NCI-H774 (cell line): ENCODE measurements around the gene MACC1.

Experiments used
- DNase-seq: peaks from one replicate; lab custom pipeline; 2025; lab: John Stamatoyannopoulos, UW

MACC1 gene

DNA sequence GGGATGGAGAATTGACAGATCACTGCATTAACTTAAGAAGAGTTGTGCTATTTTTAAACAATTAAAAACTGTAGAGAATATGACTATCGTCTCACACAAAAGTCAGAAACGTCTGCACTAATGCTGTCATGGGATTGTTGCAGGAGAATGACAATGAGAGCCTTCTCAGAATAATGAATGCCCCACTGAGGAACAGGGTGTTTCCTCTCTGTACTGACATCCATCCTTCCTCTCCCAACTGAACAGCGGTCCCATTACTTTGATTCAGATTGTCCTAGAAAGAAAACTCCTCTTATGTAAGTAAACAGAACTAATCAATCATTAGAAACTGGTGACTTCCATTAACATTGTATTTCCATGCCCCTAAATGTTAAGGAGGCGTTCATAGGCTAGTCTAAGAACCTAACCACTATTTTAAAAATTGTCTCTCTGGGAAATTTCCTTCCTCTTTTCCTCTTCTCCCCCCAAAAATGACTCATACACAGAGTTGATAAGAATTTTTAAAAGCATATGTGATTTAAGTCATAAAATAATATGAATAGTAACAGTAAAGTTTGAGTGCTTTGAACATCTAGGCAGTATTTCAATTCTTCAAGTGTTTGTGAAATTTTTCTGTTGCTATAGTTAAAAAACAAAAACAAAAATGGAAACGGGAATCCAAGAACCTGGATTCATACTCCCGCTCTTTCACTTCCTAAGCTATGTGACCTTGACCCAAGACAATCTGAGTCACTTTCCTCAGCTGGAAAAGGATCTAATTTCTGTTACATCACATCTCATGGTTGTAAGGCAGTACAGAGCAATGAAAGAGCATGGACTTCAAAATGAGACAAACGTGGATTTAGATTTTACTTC lies 12.7 kb upstream of the MACC1 start:
- DNase-seq = no peak

DNA sequence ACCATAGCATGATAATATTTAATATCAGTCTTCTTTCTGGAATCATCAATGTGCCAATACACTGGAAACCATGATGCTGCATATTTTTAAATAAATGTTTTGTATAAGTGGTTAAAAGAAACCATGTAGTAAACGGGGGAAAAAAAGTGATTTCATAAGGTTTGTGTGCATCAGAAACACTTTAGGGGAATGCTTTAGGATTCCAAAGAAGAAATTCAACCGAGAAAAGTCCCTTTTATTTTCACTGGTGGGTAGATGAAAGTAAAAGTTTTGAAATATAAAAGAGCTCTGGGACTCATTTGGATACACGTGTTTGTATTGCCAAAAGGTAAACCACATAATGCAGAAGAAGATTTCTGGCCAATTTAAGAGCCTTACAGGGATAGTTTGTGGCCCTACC lies 11.9 kb upstream of the MACC1 start:
- DNase-seq = no peak

GRCh38 chr7:20228654-20229053 lies 11.5 kb upstream of the MACC1 start:
- DNase-seq = no peak

DNA sequence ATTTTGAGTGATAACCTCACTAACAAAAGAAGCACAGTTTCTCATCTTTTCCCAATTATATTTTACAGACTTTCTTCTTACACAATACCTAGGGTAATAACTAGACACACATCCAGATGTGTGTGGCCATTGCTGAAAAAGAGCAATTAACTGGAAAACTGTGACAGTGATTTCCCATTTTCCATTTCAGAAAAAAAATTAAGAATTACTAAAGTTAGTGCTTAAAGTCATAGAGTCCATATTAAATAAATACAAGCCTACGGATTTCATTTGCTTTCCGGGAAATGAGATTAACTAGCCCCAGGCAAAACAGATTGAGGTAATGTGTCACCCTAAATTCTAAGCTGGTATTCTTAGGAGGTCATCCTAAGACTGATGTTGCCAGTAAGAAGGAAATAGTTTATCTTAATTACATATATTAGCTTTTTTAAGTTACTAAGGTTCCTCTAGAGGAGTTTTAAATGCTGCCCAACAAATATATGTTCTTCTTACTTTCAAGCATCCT lies 10.2 kb upstream of the MACC1 start:
- DNase-seq = no peak

DNA sequence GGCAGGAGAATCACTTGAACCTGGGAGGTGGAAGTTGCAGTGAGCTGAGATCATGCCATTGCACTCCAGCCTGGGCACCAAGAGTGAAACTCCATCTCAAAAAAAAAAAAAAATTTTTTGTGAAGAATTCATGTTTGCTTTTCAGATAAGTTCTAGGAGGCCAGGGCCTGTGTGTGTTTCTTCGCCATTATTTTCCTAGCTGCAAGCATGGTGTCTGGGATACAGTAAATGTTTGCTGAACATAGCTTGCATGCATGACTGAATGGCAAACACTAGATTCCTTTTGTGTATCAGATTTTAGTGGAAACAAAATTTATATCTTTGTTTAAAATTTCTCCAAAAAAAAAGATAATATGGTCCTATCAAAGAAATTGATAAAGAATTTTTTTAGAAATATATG lies 9.7 kb upstream of the MACC1 start:
- DNase-seq = no peak

GRCh38 chr7:20225384-20225783 lies 8.2 kb upstream of the MACC1 start:
- no peak for DNase-seq

DNA sequence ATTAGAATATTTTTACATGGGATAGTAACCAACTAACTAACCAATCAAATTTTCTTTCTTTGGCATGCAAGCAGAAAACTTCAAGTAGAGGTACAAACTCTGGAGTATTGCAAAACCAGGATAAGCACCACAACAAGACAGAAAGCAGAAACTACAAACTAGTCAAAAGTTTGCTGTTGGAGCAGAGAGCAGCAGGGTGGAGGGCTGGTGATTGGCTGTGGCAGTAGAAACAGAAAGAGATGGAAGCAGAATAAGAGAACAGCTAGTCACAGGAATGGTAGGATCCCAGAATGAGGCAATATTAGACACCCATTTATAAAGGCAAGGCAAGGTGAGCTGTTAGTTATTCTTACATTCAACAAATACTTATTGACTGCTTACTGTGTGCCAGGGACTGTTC lies 6.8 kb upstream of the MACC1 start:
- DNase-seq = no peak

DNA sequence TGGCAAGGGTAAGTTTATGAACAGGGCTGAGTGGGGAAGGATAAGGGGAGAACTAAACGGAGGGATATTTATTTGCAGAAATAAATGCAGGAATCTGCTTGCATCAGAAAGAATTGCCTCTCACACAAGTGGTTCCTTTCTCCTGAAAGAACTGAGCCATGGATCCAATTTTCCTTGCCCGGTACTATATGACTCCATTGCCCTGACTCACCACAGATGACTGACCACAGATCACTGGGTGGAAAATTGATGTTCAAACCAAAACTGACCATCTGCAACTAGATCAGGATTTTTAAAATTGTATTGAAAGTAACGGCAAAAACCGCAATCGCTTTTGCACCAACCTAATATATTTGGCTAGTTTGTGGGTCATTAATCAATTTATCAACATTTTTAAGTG lies 6.2 kb upstream of the MACC1 start:
- no peak for DNase-seq

DNA sequence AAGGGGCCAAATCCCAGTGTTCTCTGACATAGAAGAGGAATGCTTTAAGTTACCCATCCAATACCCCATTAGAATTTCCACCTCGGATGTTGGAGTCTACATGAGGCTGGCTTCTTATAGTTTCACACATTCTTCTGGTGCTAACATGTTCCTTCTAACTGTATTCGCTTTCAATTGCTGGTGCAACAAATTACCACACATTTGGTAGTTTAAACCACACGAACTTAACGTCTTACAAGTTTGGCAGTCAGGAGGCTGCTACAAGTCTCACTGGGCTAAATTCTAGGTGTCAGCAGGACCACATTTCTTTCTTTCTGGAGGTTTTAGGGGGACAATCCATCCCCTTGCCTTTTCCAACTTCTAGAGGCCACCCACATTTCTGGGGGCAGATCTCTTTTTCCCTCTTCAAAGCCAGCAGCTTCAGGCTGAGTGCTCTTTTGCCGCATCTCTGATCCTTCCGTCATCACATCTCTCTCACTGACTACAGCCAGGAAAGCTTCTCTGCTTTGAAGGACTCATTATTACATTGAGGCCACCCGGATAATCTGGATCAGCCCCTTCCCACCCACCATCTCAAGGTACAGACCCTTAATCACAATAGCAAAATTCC lies 5.1 kb upstream of the MACC1 start:
- no peak for DNase-seq

DNA sequence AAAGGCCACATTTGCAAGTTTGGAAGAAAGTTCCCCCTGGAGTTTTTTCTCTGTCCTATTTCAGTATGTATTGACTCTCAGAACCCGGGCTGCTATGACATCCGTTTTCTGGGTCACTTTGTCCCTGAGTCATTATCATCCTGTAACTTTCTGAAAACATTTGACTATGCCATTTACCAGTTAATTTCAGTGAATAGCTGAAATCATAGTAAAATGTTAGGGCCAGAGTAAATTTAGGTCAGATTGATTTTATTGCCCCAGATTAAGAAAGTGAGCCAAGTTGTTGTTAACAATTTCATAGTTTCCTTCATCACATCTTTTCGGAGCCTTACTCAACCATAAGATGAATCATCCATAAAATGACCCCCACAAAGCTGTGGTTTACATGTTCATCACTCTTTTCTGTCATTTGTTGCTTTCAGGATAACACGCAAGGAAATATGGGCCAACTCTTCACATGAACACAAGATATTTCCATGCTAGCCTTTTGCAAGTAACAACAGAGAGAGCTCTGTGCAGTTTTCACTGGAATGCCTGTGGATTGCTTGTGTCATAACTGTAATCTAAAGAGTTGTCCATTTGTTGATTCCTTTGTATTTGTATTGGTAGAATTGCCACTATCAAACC lies 3.9 kb upstream of the MACC1 start:
- no peak for DNase-seq

- no peak for DNase-seq
These were observed 3.1 kb upstream of the MACC1 start for GRCh38 chr7:20220293-20220761.

DNA sequence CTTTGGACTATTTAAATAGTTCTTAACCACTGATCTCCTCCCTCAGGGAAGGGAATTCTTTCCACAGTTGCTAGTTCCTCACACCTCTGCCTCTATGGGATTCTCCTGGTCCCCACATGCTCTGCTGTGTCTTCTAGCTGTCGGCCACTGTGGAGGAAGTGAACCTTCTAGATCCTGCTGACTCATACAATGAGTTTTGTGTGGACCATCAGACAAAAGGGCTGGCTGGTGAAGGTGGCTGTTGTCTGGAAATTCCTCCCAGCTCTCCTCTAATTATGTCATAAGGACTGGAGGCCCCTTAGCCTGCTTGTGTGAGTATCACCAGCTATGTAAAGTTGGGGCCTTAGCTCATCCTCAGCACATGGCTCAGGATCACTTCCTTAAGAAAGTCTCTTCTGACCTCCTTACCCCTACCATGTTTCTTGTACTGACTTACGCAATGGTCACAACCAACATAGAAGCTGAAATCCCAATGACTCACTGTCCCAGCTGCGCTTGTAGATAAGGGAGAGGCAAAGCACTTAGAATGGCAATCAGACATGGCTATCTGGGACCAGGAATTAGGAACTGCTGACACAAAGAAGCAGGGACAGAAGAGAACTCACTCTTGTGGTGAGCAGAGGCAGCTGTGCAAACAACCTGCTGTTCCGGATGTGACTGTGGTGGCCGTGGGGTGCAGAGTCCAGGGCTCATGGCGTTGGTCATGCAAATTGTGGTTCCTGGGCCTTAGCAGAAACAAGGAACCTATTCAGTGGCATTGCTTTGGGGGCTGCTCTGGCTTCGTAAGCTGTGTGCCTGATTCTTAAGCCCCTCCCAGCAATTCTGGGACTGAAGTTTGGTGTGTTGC lies 2.5 kb upstream of the MACC1 start:
- peak; percentile 88 for DNase-seq

DNA sequence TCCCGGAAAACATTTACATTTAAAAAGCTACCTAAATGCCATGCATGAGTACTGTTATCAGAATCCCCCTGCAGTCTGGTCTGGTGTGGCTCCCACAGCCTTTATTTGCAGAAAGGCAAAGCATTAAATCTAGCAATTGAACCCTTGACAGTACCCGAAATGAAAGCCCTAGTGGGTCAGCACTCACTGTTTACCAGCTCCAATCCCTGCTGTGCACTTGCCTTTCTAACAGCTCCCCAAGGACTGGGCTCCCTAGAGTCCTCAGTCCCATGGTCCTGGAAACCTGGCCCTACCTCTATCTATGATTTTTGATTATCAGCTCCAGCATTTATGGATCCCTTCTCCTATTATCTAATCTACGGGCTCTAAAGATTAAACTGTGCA lies 1.9 kb upstream of the MACC1 start:
- no peak for DNase-seq

GRCh38 chr7:20218279-20218678 lies 1.1 kb upstream of the MACC1 start:
- no peak for DNase-seq

DNA sequence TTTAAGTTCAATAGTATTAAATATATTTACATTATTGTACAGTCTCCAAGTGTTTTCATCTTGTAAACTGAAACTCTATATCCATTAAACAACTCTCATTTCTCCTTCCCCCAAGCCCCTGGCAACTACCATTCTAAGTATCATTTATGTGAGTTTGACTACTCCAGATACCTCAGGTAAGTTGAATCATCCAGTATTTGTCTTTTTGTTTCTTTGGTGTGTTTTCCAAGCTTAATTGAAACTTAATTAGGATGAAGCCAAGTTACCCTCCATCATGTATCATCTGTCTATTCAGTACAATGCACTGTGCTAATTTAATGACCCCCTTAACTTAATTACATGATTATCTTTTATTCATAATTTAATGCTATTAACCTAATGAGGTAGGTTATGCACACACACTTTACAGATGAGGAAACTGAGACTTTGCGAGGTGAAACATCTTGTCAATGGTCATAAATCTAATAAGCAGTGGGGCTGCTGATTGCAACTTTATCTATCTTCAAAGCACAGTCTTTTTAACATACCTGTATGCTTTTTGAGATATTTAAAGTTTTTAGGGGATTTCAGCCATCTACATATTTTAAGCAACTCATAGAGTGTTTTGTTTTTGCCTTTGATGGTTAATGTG lies 663 bp downstream of the MACC1 start:
- no peak for DNase-seq

DNA sequence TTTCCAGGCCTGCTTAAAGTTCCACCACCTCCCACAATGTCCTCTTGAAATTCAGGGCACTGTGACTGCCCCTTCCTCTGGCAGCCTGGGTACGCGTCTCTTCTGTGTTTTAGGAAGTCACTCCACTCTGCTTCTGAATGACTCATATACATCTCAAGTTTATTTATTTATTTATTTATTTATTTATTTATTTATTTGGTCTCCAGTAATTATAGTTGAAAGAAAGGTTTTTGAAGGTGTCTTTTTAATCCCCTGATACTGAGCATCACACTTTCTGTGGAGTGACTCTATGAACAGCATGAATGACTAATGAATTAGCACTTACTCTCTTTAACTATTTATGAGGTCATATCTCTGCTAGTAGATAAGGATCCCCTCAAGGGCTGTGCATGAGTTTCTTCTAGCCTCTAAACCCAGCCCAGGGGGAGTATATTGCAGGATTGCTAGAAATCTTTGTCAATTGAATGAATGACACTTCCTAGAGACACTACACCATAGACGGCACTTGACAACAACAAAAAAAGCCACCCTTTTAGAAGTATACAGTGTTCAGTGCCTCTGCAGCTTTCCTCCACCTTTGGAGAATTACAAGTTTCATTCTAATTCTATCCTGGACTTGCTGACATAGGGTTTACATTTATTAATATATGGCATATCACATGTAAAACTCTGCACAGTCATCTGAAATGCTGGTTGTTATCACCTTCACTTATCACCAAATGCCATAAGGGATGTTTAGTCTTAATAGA lies 2.1 kb downstream of the MACC1 start:
- DNase-seq = no peak

DNA sequence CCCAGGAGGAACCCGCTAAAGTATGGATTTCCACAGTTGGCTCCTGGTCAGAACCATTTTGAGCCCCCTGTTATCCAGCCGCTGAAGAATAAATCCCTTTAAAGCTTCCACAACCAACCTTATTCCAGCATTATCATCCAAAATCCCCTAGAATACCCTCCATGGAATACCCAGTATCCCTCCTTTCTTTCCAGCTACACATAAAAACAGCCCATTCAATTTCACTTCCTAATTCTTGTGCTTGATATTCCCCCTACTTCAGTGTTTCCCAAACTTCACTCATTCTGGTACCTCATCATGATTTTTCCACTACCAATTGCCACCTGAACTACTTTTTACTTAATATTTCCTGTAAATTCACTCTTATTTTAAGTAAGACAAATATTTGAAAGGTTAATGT lies 3.1 kb downstream of the MACC1 start:
- DNase-seq = no peak

- no peak for DNase-seq
These were observed 3.8 kb downstream of the MACC1 start for GRCh38 chr7:20213378-20213777.

DNA sequence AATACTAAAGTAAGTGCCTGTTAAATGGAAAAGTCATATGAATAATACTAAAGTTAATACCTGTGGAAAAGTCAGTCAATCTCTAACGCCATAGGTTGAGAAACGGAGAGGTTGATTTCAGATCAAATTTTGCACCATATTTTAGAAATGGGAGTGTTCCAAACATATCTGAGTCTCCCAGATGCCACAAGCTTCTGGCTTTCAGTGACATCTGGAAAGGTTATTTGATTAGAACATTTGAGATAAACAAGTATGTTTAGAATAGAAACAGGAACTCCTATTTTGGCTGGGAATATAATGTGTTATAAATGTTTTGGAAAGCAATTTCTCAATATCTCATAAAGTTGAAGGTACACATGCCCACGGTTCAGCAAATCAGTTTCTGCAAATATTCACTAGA lies 5.8 kb downstream of the MACC1 start:
- DNase-seq = no peak

DNA sequence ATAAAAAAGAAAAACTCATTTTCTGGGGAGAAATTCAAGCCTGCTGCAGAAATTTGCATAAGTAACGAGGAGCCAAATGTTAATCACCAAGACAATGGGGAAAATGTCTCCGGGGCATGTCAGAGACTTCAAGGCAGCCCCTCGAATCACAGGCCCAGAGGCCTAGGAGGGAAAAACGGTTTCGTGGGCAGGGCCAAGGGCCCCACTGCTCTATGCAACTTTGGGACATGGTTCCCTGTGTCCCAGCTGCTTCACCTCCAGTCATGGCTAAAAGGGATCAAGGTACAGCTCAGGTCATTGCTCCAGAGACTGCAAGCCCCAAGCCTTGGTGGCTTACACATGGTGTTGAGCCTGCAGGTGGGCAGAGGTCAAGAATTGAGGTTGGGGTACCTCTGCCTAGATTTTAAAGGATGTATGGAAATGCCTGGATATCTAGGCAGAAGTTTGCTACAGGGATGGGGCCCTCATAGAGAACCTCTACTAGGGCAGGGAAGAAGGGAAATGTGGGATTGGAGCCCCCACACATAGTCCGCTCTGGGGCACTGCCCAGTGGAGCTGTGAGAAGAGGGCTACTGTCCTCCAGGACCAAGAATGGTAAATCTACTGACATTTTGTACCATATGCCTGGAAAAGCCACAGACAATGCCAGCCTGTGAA lies 8.4 kb downstream of the MACC1 start:
- no peak for DNase-seq
